Endothelial cell (in vitro differentiated cells): ENCODE measurements around the gene JHY. TPM values are rescaled to one million over a fixed set of nuclear protein-coding genes. Genes with fewer than 3 reads are reported as not detected.

ENCODE experiments used
- DNase-seq: peaks from one replicate; pipeline ENCODE4 v3.0.0; 2021; ENCODE audit warnings: low spot score
- H3K27ac Mint-ChIP-seq: one replicate; pipeline ENCODE4 v1.8.0; 2021; ENCODE audit warnings: mixed read lengths, inconsistent platforms; ENCODE audit not compliant: unreplicated experiment
- H3K27me3 Mint-ChIP-seq: one replicate; pipeline ENCODE4 v1.8.0; 2021; ENCODE audit warnings: mild to moderate bottlenecking, moderate library complexity, mixed read lengths, inconsistent platforms; ENCODE audit not compliant: unreplicated experiment
- H3K36me3 Mint-ChIP-seq: one replicate; pipeline ENCODE4 v1.8.0; 2021; ENCODE audit warnings: mild to moderate bottlenecking, low read depth, mixed read lengths, inconsistent platforms; ENCODE audit not compliant: unreplicated experiment
- H3K4me1 Mint-ChIP-seq: one replicate; pipeline ENCODE4 v1.8.0; 2021; ENCODE audit warnings: mild to moderate bottlenecking, mixed read lengths, inconsistent platforms; ENCODE audit not compliant: unreplicated experiment
- H3K4me3 Mint-ChIP-seq: one replicate; pipeline ENCODE4 v1.8.0; 2021; ENCODE audit warnings: mild to moderate bottlenecking, mixed read lengths, inconsistent platforms; ENCODE audit not compliant: unreplicated experiment
- H3K9me3 Mint-ChIP-seq: one replicate; pipeline ENCODE4 v1.8.0; 2021; ENCODE audit warnings: mixed read lengths, inconsistent platforms; ENCODE audit not compliant: unreplicated experiment
- total RNA-seq: library from RNA; stranded (reverse); fragmentation: NEBNext Ultra II Directional; extraction: Animal tissue kit (Norgen Biotek cat#: 25700); gene quantifications from one replicate; pipeline ENCODE4 v1.2.1, GENCODE V29; 2021; ENCODE audit not compliant: unreplicated experiment
- TF ChIP-seq, protein P1 (sequence below): fragments of 200-600 bp; sonication (generic); IDR thresholded peaks from one replicate; pipeline ENCODE4 v1.5.0; 2021; ENCODE audit warnings: antibody characterized with exemption; ENCODE audit not compliant: unreplicated experiment

The JHY gene
- total RNA-seq, 1 donor from 2014 or later: 2.8 TPM

DNA sequence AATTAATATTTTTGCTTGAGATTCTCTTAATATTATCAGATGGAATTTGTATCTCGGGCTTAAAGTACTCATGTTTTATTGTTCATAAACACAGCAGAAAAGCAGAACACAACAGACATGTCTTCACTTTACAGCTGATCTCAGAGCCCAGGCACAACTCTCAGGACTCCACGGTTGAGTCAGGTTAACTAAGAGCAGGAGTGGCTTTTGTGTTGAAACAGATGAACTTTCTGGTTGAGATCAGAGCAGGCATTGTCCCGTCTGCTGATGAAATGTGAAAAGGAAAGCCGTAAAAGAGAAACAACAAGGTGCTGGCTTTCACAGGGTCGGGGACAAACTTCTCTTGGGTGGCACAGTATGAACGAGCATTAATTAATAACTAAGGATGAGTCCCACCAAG is 49.0 kb downstream of the JHY start:
- DNase-seq: no peak
- Mint-ChIP-seq H3K4me1 (no peaks in the 10 kb centered on the region), H3K27me3 (peaks cover 2% of the 10 kb centered on the region), H3K27ac (no peak overlapping the region), H3K4me3 (no peak overlapping the region), H3K36me3 (no peaks in the 10 kb centered on the region), H3K9me3 (no peaks in the 10 kb centered on the region)
- TF ChIP-seq, protein P1, sequence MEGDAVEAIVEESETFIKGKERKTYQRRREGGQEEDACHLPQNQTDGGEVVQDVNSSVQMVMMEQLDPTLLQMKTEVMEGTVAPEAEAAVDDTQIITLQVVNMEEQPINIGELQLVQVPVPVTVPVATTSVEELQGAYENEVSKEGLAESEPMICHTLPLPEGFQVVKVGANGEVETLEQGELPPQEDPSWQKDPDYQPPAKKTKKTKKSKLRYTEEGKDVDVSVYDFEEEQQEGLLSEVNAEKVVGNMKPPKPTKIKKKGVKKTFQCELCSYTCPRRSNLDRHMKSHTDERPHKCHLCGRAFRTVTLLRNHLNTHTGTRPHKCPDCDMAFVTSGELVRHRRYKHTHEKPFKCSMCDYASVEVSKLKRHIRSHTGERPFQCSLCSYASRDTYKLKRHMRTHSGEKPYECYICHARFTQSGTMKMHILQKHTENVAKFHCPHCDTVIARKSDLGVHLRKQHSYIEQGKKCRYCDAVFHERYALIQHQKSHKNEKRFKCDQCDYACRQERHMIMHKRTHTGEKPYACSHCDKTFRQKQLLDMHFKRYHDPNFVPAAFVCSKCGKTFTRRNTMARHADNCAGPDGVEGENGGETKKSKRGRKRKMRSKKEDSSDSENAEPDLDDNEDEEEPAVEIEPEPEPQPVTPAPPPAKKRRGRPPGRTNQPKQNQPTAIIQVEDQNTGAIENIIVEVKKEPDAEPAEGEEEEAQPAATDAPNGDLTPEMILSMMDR: no peak

DNA sequence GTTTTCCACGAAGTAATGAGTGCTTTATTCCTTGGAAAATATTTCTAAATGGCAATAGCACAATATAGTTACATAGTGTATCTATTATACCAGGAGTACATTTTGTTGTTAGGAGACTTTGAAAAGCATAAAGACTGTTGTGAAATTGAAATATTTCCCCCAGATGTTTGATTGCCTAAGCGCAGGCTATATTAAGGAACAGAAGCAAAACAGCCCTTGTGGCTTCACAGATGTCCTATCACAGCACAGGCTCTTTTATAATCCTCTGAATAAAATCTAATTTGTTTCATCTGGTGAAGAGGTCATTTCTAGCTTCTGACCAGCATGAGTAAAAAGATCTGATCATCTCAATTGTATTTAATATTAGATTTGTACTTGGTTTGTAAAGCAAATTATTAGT is 50.9 kb downstream of the JHY start:
- DNase-seq: no peak
- Mint-ChIP-seq H3K4me3 (no peak overlapping the region), H3K36me3 (no peaks in the 10 kb centered on the region), H3K27me3 (peaks cover 2% of the 10 kb centered on the region), H3K9me3 (no peaks in the 10 kb centered on the region), H3K4me1 (no peaks in the 10 kb centered on the region), H3K27ac (no peak overlapping the region)
- TF ChIP-seq, protein P1: no peak

DNA sequence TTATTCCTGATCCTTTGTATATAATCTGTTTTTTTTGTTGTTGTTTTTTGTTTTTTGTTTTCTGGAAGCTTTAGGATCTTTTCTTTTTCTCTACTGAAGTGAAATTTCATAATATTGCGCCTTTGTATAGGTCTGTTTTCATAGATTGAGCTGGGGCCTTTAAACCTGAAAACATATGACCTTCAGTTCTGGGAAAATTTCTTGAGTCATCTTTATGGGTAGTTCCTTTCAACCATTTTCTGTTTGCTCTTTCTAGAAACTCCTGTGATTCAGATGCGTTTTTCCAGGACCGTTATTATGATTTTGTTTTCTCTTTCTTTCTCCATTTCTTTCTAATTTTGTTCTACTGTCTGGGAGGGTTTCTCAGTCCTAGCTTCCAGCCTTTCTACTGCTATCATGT is 55.4 kb downstream of the JHY start:
- Mint-ChIP-seq H3K27me3 (no peaks in the 10 kb centered on the region), H3K9me3 (no peaks in the 10 kb centered on the region), H3K4me1 (peaks cover 4% of the 10 kb centered on the region), H3K27ac (no peak overlapping the region), H3K4me3 (no peak overlapping the region), H3K36me3 (no peaks in the 10 kb centered on the region)
- TF ChIP-seq, protein P1: no peak
- no peak for DNase-seq

DNA sequence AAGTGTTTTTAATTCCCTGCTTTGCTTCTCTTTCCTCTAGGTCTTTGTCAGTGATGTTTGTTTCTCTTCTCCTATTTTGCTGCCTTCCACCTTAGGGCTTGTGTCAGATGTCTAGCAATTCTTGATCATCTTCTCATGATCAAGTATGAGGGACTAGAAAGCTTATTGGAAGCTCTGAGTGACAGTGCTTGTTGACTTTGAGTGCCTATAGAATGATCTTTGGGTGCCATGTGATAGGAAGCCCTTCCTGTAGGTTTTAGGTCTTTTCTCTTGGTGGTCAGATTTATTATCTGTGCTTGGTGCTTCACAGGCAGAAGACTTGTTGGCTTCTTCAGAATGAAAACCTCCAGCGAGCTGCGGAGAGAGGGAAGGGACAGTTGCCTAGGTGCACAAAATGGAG is 56.0 kb downstream of the JHY start:
- Mint-ChIP-seq H3K27me3 (no peaks in the 10 kb centered on the region), H3K27ac (no peak overlapping the region), H3K4me3 (no peak overlapping the region), H3K36me3 (no peaks in the 10 kb centered on the region), H3K4me1 (peaks cover 4% of the 10 kb centered on the region), H3K9me3 (no peaks in the 10 kb centered on the region)
- DNase-seq: no peak
- TF ChIP-seq, protein P1: no peak

DNA sequence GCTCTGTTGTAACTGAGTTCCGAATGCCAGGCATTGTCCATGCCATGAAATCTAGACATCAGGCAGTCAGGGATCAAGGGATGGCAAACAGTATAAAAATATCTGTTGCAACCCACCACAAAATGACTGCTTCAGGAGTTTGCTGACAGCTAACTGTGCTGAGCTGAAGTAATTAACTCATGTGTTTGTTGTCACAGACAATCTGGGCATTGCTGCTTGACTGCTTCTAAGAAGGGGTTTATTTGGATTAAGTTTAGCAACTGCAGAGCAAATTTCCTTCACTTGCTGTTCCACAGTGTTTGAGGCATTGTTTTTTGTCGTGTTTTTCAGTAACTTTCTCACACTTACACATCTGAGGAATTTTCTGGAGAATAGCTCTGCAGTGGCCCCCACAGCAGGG is 68.7 kb downstream of the JHY start:
- TF ChIP-seq, protein P1: no peak
- Mint-ChIP-seq H3K4me3 (no peak overlapping the region), H3K4me1 (no peaks in the 10 kb centered on the region), H3K36me3 (no peaks in the 10 kb centered on the region), H3K27me3 (peaks cover 1% of the 10 kb centered on the region), H3K9me3 (no peaks in the 10 kb centered on the region), H3K27ac (no peak overlapping the region)
- DNase-seq: no peak
